K562 (cell line): ENCODE results near the gene ATP6V0D1. TPM values are rescaled to one million over a fixed set of nuclear protein-coding genes. Genes with fewer than 3 reads are reported as not detected.

ENCODE experiments used
- POLR2AphosphoS2 ChIP-seq: IDR thresholded peaks from 2 replicates; pipeline ENCODE4 v1.6.1; 2012; ENCODE audit warnings: low read length, improper control_type of control experiment
- PRMT5 ChIP-seq: sonication (generic); formaldehyde crosslinking; IDR thresholded peaks from 2 replicates; pipeline ENCODE4 v1.5.0; 2020; ENCODE audit warnings: missing genetic modification reagents
- PRPF4 ChIP-seq: fragments of 200-400 bp; formaldehyde crosslinking; IDR thresholded peaks from one replicate; pipeline ENCODE4 v1.6.1; 2017; ENCODE audit warnings: low read length, low read depth, mild to moderate bottlenecking; ENCODE audit not compliant: insufficient read depth, poor library complexity, severe bottlenecking
- PTBP1 ChIP-seq: fragments of 200-400 bp; formaldehyde crosslinking; IDR thresholded peaks from 2 replicates; pipeline ENCODE4 v1.6.1; 2017; ENCODE audit warnings: low read depth, low read length
- SRSF7 ChIP-seq: fragments of 200-400 bp; formaldehyde crosslinking; optimal IDR thresholded peaks from 2 replicates; pipeline ENCODE3; 2017; ENCODE audit warnings: mild to moderate bottlenecking, low read depth, low read length
- ZNF232 ChIP-seq: sonication (generic); formaldehyde crosslinking; IDR thresholded peaks from 2 replicates; pipeline ENCODE4 v1.8.0; 2022; ENCODE audit warnings: mild to moderate bottlenecking, missing genetic modification reagents
- ZNF699 ChIP-seq: fragments of 250-450 bp; sonication (Bioruptor Pico); IDR thresholded peaks from 2 replicates; pipeline ENCODE4 v1.8.0; 2021; ENCODE audit warnings: mild to moderate bottlenecking, moderate library complexity; ENCODE audit not compliant: insufficient replicate concordance
- polyA plus RNA-seq, 8 experiments: library from polyadenylated mRNA; depleted of rRNA in 4 of 8; stranded (reverse) in 5 of 8; unstranded in 3 of 8; fragments of >200 nt; fragmentation: Nextera tagmentation in 2 of 8; fragmentation: Illumina TruSeq in 1 of 8; extraction: Ambion mirVana in 2 of 8; extraction: Trizol in 1 of 8; gene quantifications; 2 replicates each; pipeline versions ENCODE4 v1.2.1 to v1.2.3, GENCODE V29; 2011 to 2014; ENCODE audit warnings: inconsistent platforms in 1 of 8, missing spikeins in 1 of 8
- total RNA-seq, 7 experiments: library from RNA; depleted of rRNA in 6 of 7; stranded (reverse); fragments of >200 nt in 6 of 7; fragmentation: Illumina TruSeq in 2 of 7; extraction: Trizol in 2 of 7; gene quantifications; 2 replicates each; pipeline versions ENCODE4 v1.2.1 to v1.2.3, GENCODE V29; 2011 to 2021; ENCODE audit warnings: low replicate concordance in 1 of 7
- TF ChIP-seq, protein P1 (sequence below), 2 experiments: IDR thresholded peaks in 1 of 2; conservative IDR thresholded peaks in 1 of 2; 2 replicates each; pipeline ENCODE4 v1.6.1; 2016; ENCODE audit warnings: low read depth in 2 of 2, mild to moderate bottlenecking in 1 of 2, missing compliant biosample characterization in 1 of 2, missing genetic modification characterization in 1 of 2, moderate library complexity in 1 of 2
- TF ChIP-seq, protein P2 (sequence below): sonication (generic); formaldehyde crosslinking; IDR thresholded peaks from 2 replicates; pipeline ENCODE4 v1.8.0; 2022; ENCODE audit warnings: missing genetic modification reagents, mild to moderate bottlenecking, moderate library complexity, borderline replicate concordance
- TF ChIP-seq, protein P3 (sequence below), 2 experiments: fragments of 450-650 bp in 1 of 2; sonication (generic) in 1 of 2; formaldehyde crosslinking in 1 of 2; IDR thresholded peaks; 2 replicates each; pipeline versions ENCODE4 v1.7.1 to v1.9.0; 2016 to 2022; ENCODE audit warnings: inconsistent platforms in 1 of 2, mild to moderate bottlenecking in 1 of 2, missing genetic modification reagents in 1 of 2
- TF ChIP-seq, protein P4 (sequence below): fragments of 450-650 bp; formaldehyde crosslinking; IDR thresholded peaks from 2 replicates; pipeline ENCODE4 v1.4.0; 2020; ENCODE audit warnings: mild to moderate bottlenecking, mixed read lengths

ATP6V0D1 gene
- total and polyA plus RNA-seq, 9 of the 15 experiments (the other 6 are each of a cell fraction or from before 2014, with no cell fraction given): 23.2 to 69.7 (median 45.6) TPM

DNA sequence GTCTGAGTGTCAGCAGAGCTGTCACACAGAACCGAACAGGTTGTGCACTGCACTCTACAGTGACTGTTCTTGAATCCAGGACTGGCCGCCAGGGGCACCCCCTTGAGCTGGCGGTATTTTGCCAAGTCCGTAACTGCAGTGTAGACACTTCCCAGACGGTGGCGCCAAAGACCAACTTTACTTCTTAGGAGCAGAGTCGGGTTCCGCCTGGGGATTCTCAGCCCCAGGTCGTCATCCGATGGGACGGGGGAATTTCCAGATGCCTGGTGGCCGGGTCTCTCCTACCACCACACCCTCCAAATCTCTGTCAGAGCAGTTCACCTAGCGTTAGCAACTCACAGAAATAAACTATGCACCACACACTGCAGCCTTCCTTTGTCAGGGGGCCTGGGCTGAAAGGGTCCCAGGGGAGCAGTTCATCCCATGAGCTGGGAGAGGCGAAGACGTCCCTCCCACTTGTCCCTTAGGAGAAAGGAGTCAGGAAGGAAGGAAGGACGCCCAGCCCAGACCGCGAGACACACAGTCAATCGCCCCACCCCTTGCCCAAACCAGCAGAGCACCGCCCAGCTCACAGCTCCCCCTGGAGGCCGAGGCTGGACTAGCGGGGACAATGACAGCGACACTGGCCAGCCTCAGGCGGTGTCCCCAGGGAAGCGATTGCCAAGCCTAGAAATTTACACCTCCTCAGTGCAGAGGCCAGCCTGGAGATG is 40.3 kb upstream of the ATP6V0D1 start (continued):
- TF ChIP-seq, protein P1, sequence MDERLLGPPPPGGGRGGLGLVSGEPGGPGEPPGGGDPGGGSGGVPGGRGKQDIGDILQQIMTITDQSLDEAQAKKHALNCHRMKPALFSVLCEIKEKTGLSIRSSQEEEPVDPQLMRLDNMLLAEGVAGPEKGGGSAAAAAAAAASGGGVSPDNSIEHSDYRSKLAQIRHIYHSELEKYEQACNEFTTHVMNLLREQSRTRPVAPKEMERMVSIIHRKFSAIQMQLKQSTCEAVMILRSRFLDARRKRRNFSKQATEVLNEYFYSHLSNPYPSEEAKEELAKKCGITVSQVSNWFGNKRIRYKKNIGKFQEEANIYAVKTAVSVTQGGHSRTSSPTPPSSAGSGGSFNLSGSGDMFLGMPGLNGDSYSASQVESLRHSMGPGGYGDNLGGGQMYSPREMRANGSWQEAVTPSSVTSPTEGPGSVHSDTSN (CRISPR knock-in tag; IDR thresholded peaks at IDR 0.05; ENCODE audit: low read depth): no peak
- TF ChIP-seq, protein P1 (tag; conservative IDR thresholded peaks at IDR 0.05; ENCODE audit: low read depth): 0 out of 2 replicates have a peak, but pooled peaks have one; percentile 3
- no peak for TF ChIP-seq PRPF4
- TF ChIP-seq ZNF232 (CRISPR knock-in tag): no peak
- TF ChIP-seq, protein P2, sequence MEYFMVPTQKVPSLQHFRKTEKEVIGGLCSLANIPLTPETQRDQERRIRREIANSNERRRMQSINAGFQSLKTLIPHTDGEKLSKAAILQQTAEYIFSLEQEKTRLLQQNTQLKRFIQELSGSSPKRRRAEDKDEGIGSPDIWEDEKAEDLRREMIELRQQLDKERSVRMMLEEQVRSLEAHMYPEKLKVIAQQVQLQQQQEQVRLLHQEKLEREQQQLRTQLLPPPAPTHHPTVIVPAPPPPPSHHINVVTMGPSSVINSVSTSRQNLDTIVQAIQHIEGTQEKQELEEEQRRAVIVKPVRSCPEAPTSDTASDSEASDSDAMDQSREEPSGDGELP: peak; percentile 78
- no peak for TF ChIP-seq PRMT5 (CRISPR knock-in tag)
- TF ChIP-seq PTBP1: no peak
- no peak for TF ChIP-seq POLR2AphosphoS2
- TF ChIP-seq, protein P3, sequence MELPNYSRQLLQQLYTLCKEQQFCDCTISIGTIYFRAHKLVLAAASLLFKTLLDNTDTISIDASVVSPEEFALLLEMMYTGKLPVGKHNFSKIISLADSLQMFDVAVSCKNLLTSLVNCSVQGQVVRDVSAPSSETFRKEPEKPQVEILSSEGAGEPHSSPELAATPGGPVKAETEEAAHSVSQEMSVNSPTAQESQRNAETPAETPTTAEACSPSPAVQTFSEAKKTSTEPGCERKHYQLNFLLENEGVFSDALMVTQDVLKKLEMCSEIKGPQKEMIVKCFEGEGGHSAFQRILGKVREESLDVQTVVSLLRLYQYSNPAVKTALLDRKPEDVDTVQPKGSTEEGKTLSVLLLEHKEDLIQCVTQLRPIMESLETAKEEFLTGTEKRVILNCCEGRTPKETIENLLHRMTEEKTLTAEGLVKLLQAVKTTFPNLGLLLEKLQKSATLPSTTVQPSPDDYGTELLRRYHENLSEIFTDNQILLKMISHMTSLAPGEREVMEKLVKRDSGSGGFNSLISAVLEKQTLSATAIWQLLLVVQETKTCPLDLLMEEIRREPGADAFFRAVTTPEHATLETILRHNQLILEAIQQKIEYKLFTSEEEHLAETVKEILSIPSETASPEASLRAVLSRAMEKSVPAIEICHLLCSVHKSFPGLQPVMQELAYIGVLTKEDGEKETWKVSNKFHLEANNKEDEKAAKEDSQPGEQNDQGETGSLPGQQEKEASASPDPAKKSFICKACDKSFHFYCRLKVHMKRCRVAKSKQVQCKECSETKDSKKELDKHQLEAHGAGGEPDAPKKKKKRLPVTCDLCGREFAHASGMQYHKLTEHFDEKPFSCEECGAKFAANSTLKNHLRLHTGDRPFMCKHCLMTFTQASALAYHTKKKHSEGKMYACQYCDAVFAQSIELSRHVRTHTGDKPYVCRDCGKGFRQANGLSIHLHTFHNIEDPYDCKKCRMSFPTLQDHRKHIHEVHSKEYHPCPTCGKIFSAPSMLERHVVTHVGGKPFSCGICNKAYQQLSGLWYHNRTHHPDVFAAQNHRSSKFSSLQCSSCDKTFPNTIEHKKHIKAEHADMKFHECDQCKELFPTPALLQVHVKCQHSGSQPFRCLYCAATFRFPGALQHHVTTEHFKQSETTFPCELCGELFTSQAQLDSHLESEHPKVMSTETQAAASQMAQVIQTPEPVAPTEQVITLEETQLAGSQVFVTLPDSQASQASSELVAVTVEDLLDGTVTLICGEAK (IDR thresholded peaks at IDR 0.05): peak; percentile 56
- TF ChIP-seq, protein P3 (CRISPR knock-in tag; IDR thresholded peaks at IDR 0.05): no peak
- TF ChIP-seq ZNF699 (CRISPR knock-in tag): no peak
- TF ChIP-seq, protein P4, sequence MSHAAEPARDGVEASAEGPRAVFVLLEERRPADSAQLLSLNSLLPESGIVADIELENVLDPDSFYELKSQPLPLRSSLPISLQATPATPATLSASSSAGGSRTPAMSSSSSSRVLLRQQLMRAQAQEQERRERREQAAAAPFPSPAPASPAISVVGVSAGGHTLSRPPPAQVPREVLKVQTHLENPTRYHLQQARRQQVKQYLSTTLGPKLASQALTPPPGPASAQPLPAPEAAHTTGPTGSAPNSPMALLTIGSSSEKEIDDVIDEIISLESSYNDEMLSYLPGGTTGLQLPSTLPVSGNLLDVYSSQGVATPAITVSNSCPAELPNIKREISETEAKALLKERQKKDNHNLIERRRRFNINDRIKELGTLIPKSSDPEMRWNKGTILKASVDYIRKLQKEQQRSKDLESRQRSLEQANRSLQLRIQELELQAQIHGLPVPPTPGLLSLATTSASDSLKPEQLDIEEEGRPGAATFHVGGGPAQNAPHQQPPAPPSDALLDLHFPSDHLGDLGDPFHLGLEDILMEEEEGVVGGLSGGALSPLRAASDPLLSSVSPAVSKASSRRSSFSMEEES (CRISPR knock-in tag): no peak
- no peak for TF ChIP-seq SRSF7
